T-helper 1 cell treated with Interleukin-12 subunit alpha and Interleukin-12 subunit beta and Interleukin-4 antibody, amounts not matched to agents 30 μg/mL and 1 μg/mL, for 36 hours (primary cell): ENCODE data around the gene FCRL2.
"Not testable (repeated sequence)": the region's sequence is repeated elsewhere in the genome, so short reads cannot be mapped to it uniquely, and the experiment has no call there.

Experiments
- H3K27ac Mint-ChIP-seq: one replicate; pipeline ENCODE4 v1.8.0; 2021; ENCODE audit warnings: mild to moderate bottlenecking, mixed read lengths
- H3K27me3 Mint-ChIP-seq: one replicate; pipeline ENCODE4 v1.8.0; 2021; ENCODE audit warnings: low read depth, mixed read lengths
- H3K36me3 Mint-ChIP-seq: one replicate; pipeline ENCODE4 v1.8.0; 2021; ENCODE audit warnings: low read depth, mixed read lengths
- H3K4me1 Mint-ChIP-seq: one replicate; pipeline ENCODE4 v1.8.0; 2021; ENCODE audit warnings: low read depth, mixed read lengths
- H3K4me3 Mint-ChIP-seq: one replicate; pipeline ENCODE4 v1.8.0; 2021; ENCODE audit warnings: mild to moderate bottlenecking, moderate library complexity, mixed read lengths
- H3K9me3 Mint-ChIP-seq: one replicate; pipeline ENCODE4 v1.8.0; 2021; ENCODE audit warnings: mixed read lengths

FCRL2 gene

DNA sequence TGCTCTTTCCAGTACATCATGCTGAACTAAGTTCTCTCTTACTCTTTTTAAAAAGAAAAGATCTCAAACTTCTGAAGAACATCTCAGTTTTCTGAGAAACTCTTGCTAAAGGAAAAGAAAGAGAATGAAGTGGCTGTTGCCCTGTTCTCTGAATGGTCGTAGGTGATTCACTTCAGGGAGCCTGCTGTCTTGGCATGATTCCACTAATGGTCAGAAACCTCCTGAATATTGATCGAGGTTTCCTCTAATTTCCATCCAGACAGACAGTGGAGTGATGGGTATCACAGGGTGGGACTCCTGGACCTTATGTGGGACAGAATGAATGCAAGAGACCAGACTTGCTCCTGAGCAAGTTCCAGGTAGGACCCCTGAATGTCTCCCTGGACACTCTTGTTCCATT lies 2.5 kb downstream of the FCRL2 start:
- H3K9me3 Mint-ChIP-seq = no peaks in the 10 kb centered on the region
- H3K36me3 Mint-ChIP-seq = no peaks in the 10 kb centered on the region
- no peaks in the 10 kb centered on the region for H3K4me1 Mint-ChIP-seq
- no peak overlapping the region for H3K27ac Mint-ChIP-seq
- H3K27me3 Mint-ChIP-seq = peaks cover 4% of the 10 kb centered on the region
- no peak overlapping the region for H3K4me3 Mint-ChIP-seq

- H3K4me1 Mint-ChIP-seq = no peaks in the 10 kb centered on the region
- H3K27ac Mint-ChIP-seq = no peak overlapping the region
- peaks cover 4% of the 10 kb centered on the region for H3K27me3 Mint-ChIP-seq
- no peak overlapping the region for H3K4me3 Mint-ChIP-seq
- H3K36me3 Mint-ChIP-seq = no peaks in the 10 kb centered on the region
- no peaks in the 10 kb centered on the region for H3K9me3 Mint-ChIP-seq
These were observed 3.2 kb downstream of the FCRL2 start for GRCh38 chr1:157773493-157774350.

- Mint-ChIP-seq H3K9me3 (no peaks in the 10 kb centered on the region), H3K4me1 (no peaks in the 10 kb centered on the region), H3K27ac (no peak overlapping the region), H3K4me3 (no peak overlapping the region), H3K27me3 (peaks cover 4% of the 10 kb centered on the region), H3K36me3 (no peaks in the 10 kb centered on the region)
These were observed 5.1 kb downstream of the FCRL2 start for GRCh38 chr1:157771661-157772425.

DNA sequence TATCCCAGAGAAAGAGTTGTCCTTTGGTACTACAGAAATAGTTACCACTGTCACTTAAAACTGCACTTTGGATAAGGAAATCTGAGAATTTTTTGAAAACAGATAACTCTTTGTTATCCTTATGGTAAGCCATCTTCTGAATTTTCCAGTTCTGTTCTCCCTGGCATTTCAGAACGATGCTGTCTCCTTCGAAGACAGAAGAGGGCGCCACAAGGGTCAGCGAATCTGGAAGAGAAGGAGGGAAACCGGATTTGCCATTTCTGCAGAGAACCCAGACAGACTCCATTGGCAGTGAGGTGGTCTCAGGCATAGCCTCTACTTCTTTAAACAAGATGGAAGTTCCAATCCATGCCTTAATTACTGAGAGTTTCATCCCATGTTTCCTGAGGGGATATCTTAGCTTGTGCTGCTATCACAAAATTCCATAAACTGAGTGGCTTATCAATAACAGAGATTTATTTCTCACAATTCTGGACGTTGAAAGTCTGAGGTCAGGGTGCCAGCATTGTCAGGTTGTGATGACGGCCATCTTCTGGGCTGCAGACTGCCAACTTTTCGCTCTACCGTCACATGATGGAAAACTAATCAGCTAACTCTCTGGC lies 6.4 kb downstream of the FCRL2 start:
- H3K27me3 Mint-ChIP-seq = peaks cover 4% of the 10 kb centered on the region

GRCh38 chr1:157766792-157767191 lies 10.1 kb downstream of the FCRL2 start:
- H3K4me3 Mint-ChIP-seq = no peak overlapping the region
- H3K27ac Mint-ChIP-seq = no peak overlapping the region
- no peaks in the 10 kb centered on the region for H3K9me3 Mint-ChIP-seq

More for the DNA sequence above, 6.4 kb downstream of the FCRL2 start:
- Mint-ChIP-seq H3K4me3 (no peak overlapping the region), H3K4me1 (no peaks in the 10 kb centered on the region), H3K9me3 (no peaks in the 10 kb centered on the region), H3K36me3 (no peaks in the 10 kb centered on the region), H3K27ac (no peak overlapping the region)

DNA sequence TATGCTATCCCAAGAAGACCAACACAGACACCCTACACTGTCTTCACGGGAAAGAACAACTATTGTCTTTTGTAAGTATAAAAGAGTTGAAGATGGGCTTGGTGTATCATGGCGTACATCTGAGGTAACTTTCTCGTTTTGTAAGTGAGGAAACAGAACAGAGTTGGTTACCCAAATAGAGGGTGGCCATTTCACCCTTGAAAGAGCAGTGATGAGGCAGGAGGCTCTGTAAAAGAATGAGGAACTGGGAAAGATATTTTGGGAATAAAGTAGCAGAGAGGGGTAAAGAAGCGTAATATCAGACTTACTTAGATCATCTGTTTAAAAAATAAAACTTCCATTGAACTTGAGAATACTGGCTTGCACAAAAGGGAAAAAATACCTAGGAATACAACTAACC lies 18.9 kb downstream of the FCRL2 start:
- H3K36me3 Mint-ChIP-seq = no peaks in the 10 kb centered on the region
- no peak overlapping the region for H3K27ac Mint-ChIP-seq
- no peak overlapping the region for H3K4me3 Mint-ChIP-seq
- peaks cover 13% of the 10 kb centered on the region for H3K9me3 Mint-ChIP-seq
- H3K27me3 Mint-ChIP-seq = no peaks in the 10 kb centered on the region
- no peaks in the 10 kb centered on the region for H3K4me1 Mint-ChIP-seq

More at GRCh38 chr1:157766792-157767191, 10.1 kb downstream of the FCRL2 start:
- no peaks in the 10 kb centered on the region for H3K27me3 Mint-ChIP-seq
- H3K36me3 Mint-ChIP-seq = no peaks in the 10 kb centered on the region
- H3K4me1 Mint-ChIP-seq = no peaks in the 10 kb centered on the region

GRCh38 chr1:157753611-157754010 lies 23.3 kb downstream of the FCRL2 start:
- Mint-ChIP-seq H3K4me3 (no peak overlapping the region), H3K27ac (no peak overlapping the region), H3K36me3 (no peaks in the 10 kb centered on the region), H3K27me3 (no peaks in the 10 kb centered on the region), H3K9me3 (peaks cover 4% of the 10 kb centered on the region), H3K4me1 (no peaks in the 10 kb centered on the region)

GRCh38 chr1:157751283-157751682 lies 25.6 kb downstream of the FCRL2 start:
- Mint-ChIP-seq H3K36me3 (no peaks in the 10 kb centered on the region), H3K4me1 (no peaks in the 10 kb centered on the region), H3K27ac (no peak overlapping the region), H3K4me3 (no peak overlapping the region), H3K27me3 (no peaks in the 10 kb centered on the region), H3K9me3 (no peaks in the 10 kb centered on the region)

DNA sequence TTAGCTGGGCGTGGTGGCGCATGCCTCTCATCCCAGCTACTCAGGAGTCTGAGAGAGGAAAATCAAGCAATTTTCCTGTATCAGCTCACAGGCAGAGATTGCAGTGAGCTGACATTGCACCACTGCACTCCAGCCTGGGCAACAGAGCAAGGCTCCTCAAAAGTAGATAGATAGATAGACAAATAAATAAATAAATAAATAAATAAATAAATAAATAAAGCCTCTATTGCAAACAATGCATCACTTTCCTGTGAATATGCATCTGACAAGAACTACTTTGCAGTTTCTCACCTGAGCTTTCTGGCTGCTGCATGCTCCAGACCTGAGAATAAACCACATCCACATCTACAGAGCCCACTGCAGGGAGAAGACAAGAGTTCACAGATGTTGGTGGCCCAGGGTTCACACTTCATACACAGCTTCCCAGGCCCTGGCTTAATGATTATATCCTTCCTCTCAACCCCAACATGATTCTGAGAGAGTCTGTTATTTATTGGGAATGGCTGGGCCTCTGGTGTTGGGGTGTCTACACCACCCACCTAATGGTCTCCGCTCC lies 28.6 kb downstream of the FCRL2 start:
- H3K9me3 Mint-ChIP-seq = no peaks in the 10 kb centered on the region
- no peaks in the 10 kb centered on the region for H3K27me3 Mint-ChIP-seq
- no peak overlapping the region for H3K27ac Mint-ChIP-seq
- H3K4me1 Mint-ChIP-seq = no peaks in the 10 kb centered on the region
- H3K36me3 Mint-ChIP-seq = no peaks in the 10 kb centered on the region
- no peak overlapping the region for H3K4me3 Mint-ChIP-seq

DNA sequence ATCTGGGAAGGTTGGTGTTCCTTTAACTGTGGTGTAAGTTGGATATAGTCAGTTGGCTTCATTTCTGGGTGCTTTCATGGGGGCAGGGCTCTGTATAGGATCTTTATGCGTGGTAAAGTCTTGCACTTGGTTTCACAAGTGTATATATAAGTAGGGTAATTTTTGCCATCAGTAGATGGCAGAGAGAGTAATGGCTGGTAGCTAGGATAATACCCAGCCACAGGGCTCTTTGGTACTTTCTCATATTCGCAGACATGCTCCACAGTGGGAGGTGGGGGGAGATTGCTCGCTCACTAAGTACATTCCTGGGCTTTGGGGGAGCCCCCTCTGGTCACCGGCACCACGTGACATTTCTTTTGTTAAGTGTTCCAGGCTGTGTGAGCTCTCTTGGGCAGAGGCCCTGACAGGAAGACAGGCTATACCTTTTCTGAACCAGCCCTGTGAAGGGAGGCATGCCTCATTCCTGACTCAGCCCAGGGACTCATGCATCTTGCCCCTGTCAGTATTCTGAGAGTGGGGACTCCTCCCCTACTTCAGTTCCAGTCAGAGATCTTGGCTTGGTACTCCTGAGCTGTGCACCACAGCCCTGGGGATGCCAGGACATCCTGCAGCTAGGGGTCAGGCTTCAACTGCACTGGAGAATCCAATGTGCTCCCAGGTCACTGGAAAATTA lies 37.6 kb downstream of the FCRL2 start:
- Mint-ChIP-seq H3K4me3 (no peak overlapping the region), H3K27ac (no peak overlapping the region), H3K27me3 (no peaks in the 10 kb centered on the region), H3K4me1 (no peaks in the 10 kb centered on the region), H3K36me3 (no peaks in the 10 kb centered on the region), H3K9me3 (no peaks in the 10 kb centered on the region)

DNA sequence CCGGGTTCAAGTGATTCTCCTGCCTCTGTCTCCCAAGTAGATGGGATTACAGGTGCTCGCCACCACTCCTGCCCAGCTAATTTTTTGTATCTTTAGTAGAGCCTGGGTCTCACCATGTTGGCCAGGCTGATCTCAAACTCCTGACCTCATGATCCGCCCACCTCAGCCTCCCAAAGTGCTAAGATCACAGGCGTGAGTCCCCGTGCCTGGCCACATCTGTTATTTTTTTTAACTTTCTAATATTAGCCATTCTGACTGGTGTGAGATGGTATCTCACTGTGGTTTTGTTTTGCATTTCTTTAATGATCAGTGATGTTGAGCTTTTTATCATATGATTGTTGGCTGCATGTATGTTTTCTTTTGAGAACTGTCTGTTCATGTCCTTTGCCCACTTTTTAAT lies 40.9 kb downstream of the FCRL2 start:
- not testable (repeated sequence) for H3K4me1 Mint-ChIP-seq, H3K36me3 Mint-ChIP-seq, H3K27ac Mint-ChIP-seq, H3K27me3 Mint-ChIP-seq, H3K4me3 Mint-ChIP-seq, H3K9me3 Mint-ChIP-seq

DNA sequence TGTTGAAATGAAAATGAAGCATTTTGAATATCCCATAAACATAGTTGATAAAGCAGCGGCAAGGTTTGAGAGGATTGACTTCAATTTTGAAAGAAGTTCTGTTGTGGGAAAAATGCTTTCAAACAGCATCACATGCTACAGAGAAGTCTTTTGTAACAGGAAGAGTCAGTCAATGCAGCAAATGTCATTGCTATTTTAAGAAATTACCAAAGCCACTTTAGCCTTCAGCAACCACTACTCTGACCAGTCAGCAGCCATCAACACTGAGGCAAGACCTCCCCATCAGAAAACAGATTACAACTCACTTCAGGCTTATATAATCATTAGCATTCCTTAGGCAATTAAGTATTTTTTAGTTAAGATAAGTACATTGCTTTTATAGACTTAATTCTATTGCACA lies 42.6 kb downstream of the FCRL2 start:
- no peak overlapping the region for H3K4me3 Mint-ChIP-seq
- H3K9me3 Mint-ChIP-seq = no peaks in the 10 kb centered on the region

GRCh38 chr1:157732755-157733154 lies 44.2 kb downstream of the FCRL2 start:
- no peak overlapping the region for H3K27ac Mint-ChIP-seq

More for the DNA sequence above, 42.6 kb downstream of the FCRL2 start:
- H3K27ac Mint-ChIP-seq = no peak overlapping the region
- H3K27me3 Mint-ChIP-seq = no peaks in the 10 kb centered on the region
- H3K4me1 Mint-ChIP-seq = no peaks in the 10 kb centered on the region
- H3K36me3 Mint-ChIP-seq = no peaks in the 10 kb centered on the region

GRCh38 chr1:157725221-157725577 lies 51.7 kb downstream of the FCRL2 start:
- peaks cover 15% of the 10 kb centered on the region for H3K9me3 Mint-ChIP-seq
- no peak overlapping the region for H3K27ac Mint-ChIP-seq
- H3K36me3 Mint-ChIP-seq = no peaks in the 10 kb centered on the region
- no peaks in the 10 kb centered on the region for H3K27me3 Mint-ChIP-seq
- no peaks in the 10 kb centered on the region for H3K4me1 Mint-ChIP-seq
- H3K4me3 Mint-ChIP-seq = no peak overlapping the region

More at GRCh38 chr1:157732755-157733154, 44.2 kb downstream of the FCRL2 start:
- no peak overlapping the region for H3K4me3 Mint-ChIP-seq
- no peaks in the 10 kb centered on the region for H3K27me3 Mint-ChIP-seq
- H3K4me1 Mint-ChIP-seq = no peaks in the 10 kb centered on the region
- no peaks in the 10 kb centered on the region for H3K36me3 Mint-ChIP-seq
- no peaks in the 10 kb centered on the region for H3K9me3 Mint-ChIP-seq
